Activated CD4-positive, CD25-positive, alpha-beta regulatory T cell (primary cell): ENCODE measurements around the gene GBF1.

Experiments
- DNase-seq, 4 experiments: peaks; one replicate each; lab custom pipeline; 2025; lab: John Stamatoyannopoulos, UW

The GBF1 gene

GRCh38 chr10:102424145-102424544 lies 178.8 kb downstream of the GBF1 start:
- DNase-seq: no peak

GRCh38 chr10:102424916-102425315 lies 179.6 kb downstream of the GBF1 start:
- no peak for DNase-seq

GRCh38 chr10:102425444-102425843 lies 180.1 kb downstream of the GBF1 start:
- DNase-seq: no peak

GRCh38 chr10:102426803-102427287 lies 181.5 kb downstream of the GBF1 start:
- no peak for DNase-seq

- DNase-seq: no peak
These were observed 184.1 kb downstream of the GBF1 start for GRCh38 chr10:102429468-102429867.

GRCh38 chr10:102431452-102432124 lies 186.3 kb downstream of the GBF1 start:
- no peak for DNase-seq
